HCEC 1CT (cell line): ENCODE measurements around the gene CDC25B.
"Not testable (repeated sequence)": the region's sequence is repeated elsewhere in the genome, so short reads cannot be mapped to it uniquely, and the experiment has no call there.

Experiments
- DNase-seq: peaks from one replicate; pipeline ENCODE4 v3.0.0-alpha.2; 2017

Gene CDC25B

GRCh38 chr20:3786665-3787323 lies 9.3 kb upstream of the CDC25B start, which contains the start of gene CENPB:
CENPB (minus strand) TSS chr20:3786740; CDS start chr20:3786483, 257 bp downstream.
- peak; percentile 87 for DNase-seq

GRCh38 chr20:3787324-3788014 lies 8.6 kb upstream of the CDC25B start:
- DNase-seq: no peak

- no peak for DNase-seq
Measured at GRCh38 chr20:3788685-3789155, 7.4 kb upstream of the CDC25B start.

GRCh38 chr20:3789201-3789600 lies 6.9 kb upstream of the CDC25B start:
- DNase-seq: not testable (repeated sequence)

GRCh38 chr20:3794168-3794567 lies 1.9 kb upstream of the CDC25B start:
- not testable (repeated sequence) for DNase-seq

GRCh38 chr20:3794701-3795420 lies 1.2 kb upstream of the CDC25B start:
- DNase-seq: no peak

- DNase-seq: no peak
Measured at GRCh38 chr20:3796477-3797225, 541 bp downstream of the CDC25B start.

- DNase-seq: no peak
Measured at GRCh38 chr20:3797226-3797545, 1.1 kb downstream of the CDC25B start.

GRCh38 chr20:3797592-3798372 lies 1.7 kb downstream of the CDC25B start:
- no peak for DNase-seq

- DNase-seq: no peak
Measured at GRCh38 chr20:3798373-3798768, 2.3 kb downstream of the CDC25B start.

GRCh38 chr20:3798908-3799248 lies 2.8 kb downstream of the CDC25B start:
- DNase-seq: no peak

- DNase-seq: no peak
Measured at GRCh38 chr20:3800256-3800877, 4.3 kb downstream of the CDC25B start.

GRCh38 chr20:3800878-3801260 lies 4.8 kb downstream of the CDC25B start:
- DNase-seq: no peak

GRCh38 chr20:3801299-3801698 lies 5.2 kb downstream of the CDC25B start:
- no peak for DNase-seq

GRCh38 chr20:3801846-3802245 lies 5.7 kb downstream of the CDC25B start:
- DNase-seq: no peak

- no peak for DNase-seq
Measured at GRCh38 chr20:3802524-3803239, 6.6 kb downstream of the CDC25B start.

- DNase-seq: no peak
Measured at GRCh38 chr20:3803289-3803688, 7.2 kb downstream of the CDC25B start.

- no peak for DNase-seq
Measured at GRCh38 chr20:3803854-3804253, 7.7 kb downstream of the CDC25B start.

GRCh38 chr20:3804254-3804751 lies 8.2 kb downstream of the CDC25B start:
- no peak for DNase-seq

GRCh38 chr20:3804781-3805180 lies 8.7 kb downstream of the CDC25B start:
- DNase-seq: no peak

- DNase-seq: no peak
Measured at GRCh38 chr20:3808544-3808943, 12.4 kb downstream of the CDC25B start.
